Activated gamma-delta T cell (primary cell): ENCODE measurements around the gene NPHP4.

Experiments used
- DNase-seq: peaks from one replicate; lab custom pipeline; 2025; lab: John Stamatoyannopoulos, UW

Gene NPHP4

GRCh38 chr1:5989731-5990271 lies 2.4 kb downstream of the NPHP4 start:
- no peak for DNase-seq

GRCh38 chr1:5989286-5989605 lies 3.0 kb downstream of the NPHP4 start:
- no peak for DNase-seq

- DNase-seq: no peak
Measured at GRCh38 chr1:5988596-5989285, 3.5 kb downstream of the NPHP4 start.

GRCh38 chr1:5986018-5986417 lies 6.2 kb downstream of the NPHP4 start:
- no peak for DNase-seq

- DNase-seq: no peak
Measured at GRCh38 chr1:5985250-5985649, 7.0 kb downstream of the NPHP4 start.

- no peak for DNase-seq
Measured at GRCh38 chr1:5983361-5984103, 8.7 kb downstream of the NPHP4 start.

- DNase-seq: no peak
Measured at GRCh38 chr1:5982868-5983267, 9.4 kb downstream of the NPHP4 start.

GRCh38 chr1:5982276-5982675 lies 9.9 kb downstream of the NPHP4 start:
- no peak for DNase-seq

- no peak for DNase-seq
Measured at GRCh38 chr1:5981009-5981380, 11.2 kb downstream of the NPHP4 start.

GRCh38 chr1:5980314-5981008 lies 11.8 kb downstream of the NPHP4 start:
- no peak for DNase-seq

GRCh38 chr1:5979536-5980313 lies 12.5 kb downstream of the NPHP4 start:
- no peak for DNase-seq

- no peak for DNase-seq
Measured at GRCh38 chr1:5978452-5978851, 13.8 kb downstream of the NPHP4 start.

GRCh38 chr1:5977494-5978444 lies 14.5 kb downstream of the NPHP4 start:
- no peak for DNase-seq

- DNase-seq: no peak
Measured at GRCh38 chr1:5976726-5977493, 15.3 kb downstream of the NPHP4 start.

GRCh38 chr1:5976231-5976630 lies 16.0 kb downstream of the NPHP4 start:
- DNase-seq: no peak

- DNase-seq: no peak
Measured at GRCh38 chr1:5975133-5975880, 16.9 kb downstream of the NPHP4 start.

- DNase-seq: no peak
Measured at GRCh38 chr1:5974631-5975030, 17.6 kb downstream of the NPHP4 start.

GRCh38 chr1:5973771-5974170 lies 18.5 kb downstream of the NPHP4 start:
- DNase-seq: no peak

- DNase-seq: no peak
Measured at GRCh38 chr1:5972198-5972520, 20.1 kb downstream of the NPHP4 start.
